ENCODE measurements around the gene PPP1R2B.
"Not testable (repeated sequence)": the region's sequence is repeated elsewhere in the genome, so short reads cannot be mapped to it uniquely, and the experiment has no call there.

Gene PPP1R2B

GRCh38 chr5:156851880-156852279 is 1.8 kb downstream of the PPP1R2B start:
- Histone ChIP-seq H3K27ac (replicated peaks) (no peak overlapping the region), H3K4me3 (replicated peaks; ENCODE audit: insufficient read depth, low read length) (no peak overlapping the region), H3K27me3 (ENCODE audit: insufficient read depth, poor library complexity, severe bottlenecking) (peaks cover 5% of the 10 kb centered on the region)
- no peak for DNase-seq (ENCODE audit: low read depth in 1 of 2, low spot score in 1 of 2)
- TF ChIP-seq POLR2AphosphoS5 (IDR thresholded peaks at IDR 0.05; ENCODE audit: low read depth) (no peak), CTCF (IDR thresholded peaks at IDR 0.05; ENCODE audit: insufficient read depth, low read length) (no peak), REST (IDR thresholded peaks at IDR 0.05; ENCODE audit: insufficient replicate concordance, low read depth) (no peak), SPI1 (IDR thresholded peaks at IDR 0.05; ENCODE audit: borderline replicate concordance, low read depth) (no peak), GABPA (IDR thresholded peaks at IDR 0.05; ENCODE audit: low read depth) (no peak)

- H3K27me3 ChIP-seq (ENCODE audit: insufficient read depth, poor library complexity, severe bottlenecking); DNase-seq (ENCODE audit: low read depth in 1 of 2, low spot score in 1 of 2); H3K27ac ChIP-seq (replicated peaks); H3K4me3 ChIP-seq (replicated peaks; ENCODE audit: insufficient read depth, low read length): not testable (repeated sequence)
These were observed 3.0 kb downstream of the PPP1R2B start for GRCh38 chr5:156853055-156853454.

- TF ChIP-seq REST (IDR thresholded peaks at IDR 0.05; ENCODE audit: insufficient replicate concordance, low read depth) (no peak), POLR2AphosphoS5 (IDR thresholded peaks at IDR 0.05; ENCODE audit: low read depth) (no peak), CTCF (IDR thresholded peaks at IDR 0.05; ENCODE audit: insufficient read depth, low read length) (no peak), GABPA (IDR thresholded peaks at IDR 0.05; ENCODE audit: low read depth) (no peak), SPI1 (IDR thresholded peaks at IDR 0.05; ENCODE audit: borderline replicate concordance, low read depth) (no peak)
- no peak overlapping the region for H3K27ac ChIP-seq (replicated peaks)
- H3K4me3 ChIP-seq (replicated peaks; ENCODE audit: insufficient read depth, low read length), result no peak overlapping the region
- no peak for DNase-seq (ENCODE audit: low read depth in 1 of 2, low spot score in 1 of 2)
- H3K27me3 ChIP-seq (ENCODE audit: insufficient read depth, poor library complexity, severe bottlenecking), result no peaks in the 10 kb centered on the region
These were observed 15.3 kb downstream of the PPP1R2B start for GRCh38 chr5:156865427-156865826.

- H3K27me3 ChIP-seq (ENCODE audit: insufficient read depth, poor library complexity, severe bottlenecking), result no peaks in the 10 kb centered on the region
- no peak overlapping the region for H3K27ac ChIP-seq (replicated peaks)
- TF ChIP-seq GABPA (IDR thresholded peaks at IDR 0.05; ENCODE audit: low read depth), result no peak
- no peak for TF ChIP-seq POLR2AphosphoS5 (IDR thresholded peaks at IDR 0.05; ENCODE audit: low read depth)
- TF ChIP-seq SPI1 (IDR thresholded peaks at IDR 0.05; ENCODE audit: borderline replicate concordance, low read depth), result no peak
- TF ChIP-seq CTCF (IDR thresholded peaks at IDR 0.05; ENCODE audit: insufficient read depth, low read length), result no peak
- TF ChIP-seq REST (IDR thresholded peaks at IDR 0.05; ENCODE audit: insufficient replicate concordance, low read depth), result no peak
- no peak for DNase-seq (ENCODE audit: low read depth in 1 of 2, low spot score in 1 of 2)
- no peak overlapping the region for H3K4me3 ChIP-seq (replicated peaks; ENCODE audit: insufficient read depth, low read length)
These were observed 20.4 kb downstream of the PPP1R2B start for GRCh38 chr5:156870498-156870839.
